ENCODE results near the gene PNPLA2. TPM values are rescaled to one million over a fixed set of nuclear protein-coding genes. Genes with fewer than 3 reads are reported as not detected.

PNPLA2 gene
- total RNA-seq, 2 experiments from 2014 or later: 202 to 220 TPM

DNA sequence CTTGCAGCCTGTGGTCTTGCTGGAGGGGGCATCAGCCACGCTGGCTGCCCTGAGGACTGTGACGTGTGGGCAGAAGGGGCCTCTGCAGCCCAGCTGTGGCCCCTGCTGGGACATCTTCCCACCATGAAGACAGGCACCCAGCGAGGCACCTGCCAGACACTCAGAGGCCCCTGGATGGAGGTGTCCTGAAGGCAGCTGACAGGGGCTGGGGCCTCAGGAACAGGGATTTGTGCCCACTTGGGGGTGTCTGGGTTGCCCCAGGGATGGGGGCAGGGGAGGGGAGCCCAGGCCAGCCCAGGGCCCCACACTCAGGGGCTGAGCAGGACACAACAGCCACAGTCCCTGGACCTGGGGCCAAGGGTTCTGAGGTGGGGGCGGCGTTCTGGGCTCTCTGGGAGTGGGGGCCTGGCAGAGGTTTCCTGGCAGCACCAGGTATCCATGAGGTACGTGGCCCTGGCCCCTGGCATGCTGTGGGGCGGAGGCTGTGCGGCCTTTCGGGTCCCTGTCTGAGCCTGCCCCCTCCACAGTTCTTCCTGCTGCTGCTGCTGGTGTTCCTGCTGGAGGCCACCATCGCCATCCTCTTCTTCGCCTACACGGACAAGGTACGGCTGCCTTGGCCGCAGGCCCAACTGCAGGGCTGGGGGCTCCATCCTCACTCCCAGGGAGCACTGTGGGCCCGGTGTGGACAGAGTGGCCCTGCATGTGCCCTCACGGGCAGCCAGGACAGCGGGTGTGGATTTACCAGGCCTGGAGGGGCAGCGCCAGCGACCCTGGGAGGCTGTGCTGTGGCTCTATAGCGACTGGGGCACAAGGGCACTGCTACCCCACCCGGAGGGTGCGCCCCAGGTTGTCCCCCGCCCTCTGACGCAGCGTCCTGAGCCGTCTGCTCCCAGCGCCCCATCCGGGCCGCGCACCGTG lies 45.5 kb downstream of the PNPLA2 start:
- H3K4me3 ChIP-seq (ENCODE audit: low read length): no peak overlapping the region
- no peak overlapping the region for H3K27ac ChIP-seq (ENCODE audit: low read depth in 1 of 2, low read length in 2 of 2)
- ATAC-seq (ENCODE audit: poor library complexity) (no peak), DNase-seq (no peak)
- peaks cover 0 to 10% of the 10 kb centered on the region in 2 experiments for H3K9me3 ChIP-seq (ENCODE audit: control insufficient read depth in 1 of 2, insufficient read depth in 1 of 2, low read length in 2 of 2)
- Mint-ChIP-seq H3K36me3 (ENCODE audit: low read depth) (no peaks in the 10 kb centered on the region), H3K27me3 (no peaks in the 10 kb centered on the region), H3K9me3 (no peaks in the 10 kb centered on the region), H3K27ac (no peak overlapping the region), H3K4me1 (ENCODE audit: low read depth) (no peaks in the 10 kb centered on the region), H3K4me3 (no peak overlapping the region)
- ChIA-PET POLR2A (no interaction called here), CTCF (no interaction called here)
- intact Hi-C loops (cut with DNase I, micrococcal nuclease): no loop called here
- H3K36me3 ChIP-seq (ENCODE audit: insufficient read depth, low read length): peaks cover 3% of the 10 kb centered on the region
- TF ChIP-seq CTCF (IDR thresholded peaks at IDR 0.05): no peak
- no peaks in the 10 kb centered on the region for H3K4me1 ChIP-seq (ENCODE audit: insufficient read depth, low read length)
- H3K27me3 ChIP-seq (ENCODE audit: control insufficient read depth in 1 of 2, insufficient read depth in 2 of 2, low read length in 2 of 2): no peaks in the 10 kb centered on the region

- H3K36me3 ChIP-seq (ENCODE audit: insufficient read depth, low read length): peaks cover 4% of the 10 kb centered on the region
- no peaks in the 10 kb centered on the region for H3K4me1 Mint-ChIP-seq (ENCODE audit: low read depth)
- no peak overlapping the region for H3K4me3 Mint-ChIP-seq
- H3K4me3 ChIP-seq (ENCODE audit: low read length): no peak overlapping the region
- intact Hi-C loops (cut with DNase I, micrococcal nuclease): no loop called here
- no peaks in the 10 kb centered on the region for H3K27me3 ChIP-seq (ENCODE audit: control insufficient read depth in 1 of 2, insufficient read depth in 2 of 2, low read length in 2 of 2)
- ChIA-PET POLR2A (no interaction called here), CTCF (no interaction called here)
- H3K9me3 ChIP-seq (ENCODE audit: control insufficient read depth in 1 of 2, insufficient read depth in 1 of 2, low read length in 2 of 2): peaks cover 0 to 7% of the 10 kb centered on the region in 2 experiments
- H3K36me3 Mint-ChIP-seq (ENCODE audit: low read depth): no peaks in the 10 kb centered on the region
- no peaks in the 10 kb centered on the region for H3K27me3 Mint-ChIP-seq
- H3K27ac Mint-ChIP-seq: no peak overlapping the region
- H3K9me3 Mint-ChIP-seq: no peaks in the 10 kb centered on the region
- DNase-seq (no peak), ATAC-seq (ENCODE audit: poor library complexity) (no peak)
- no peaks in the 10 kb centered on the region for H3K4me1 ChIP-seq (ENCODE audit: insufficient read depth, low read length)
- H3K27ac ChIP-seq (ENCODE audit: low read depth in 1 of 2, low read length in 2 of 2): no peak overlapping the region
- no peak for TF ChIP-seq CTCF (IDR thresholded peaks at IDR 0.05)
Observed at GRCh38 chr11:864898-865297, 46.2 kb downstream of the PNPLA2 start.

- ATAC-seq (ENCODE audit: poor library complexity) (no peak), DNase-seq (no peak)
- H3K4me1 Mint-ChIP-seq (ENCODE audit: low read depth): no peaks in the 10 kb centered on the region
- TF ChIP-seq CTCF (IDR thresholded peaks at IDR 0.05): no peak
- Histone ChIP-seq H3K4me1 (ENCODE audit: insufficient read depth, low read length) (no peaks in the 10 kb centered on the region), H3K4me3 (ENCODE audit: low read length) (no peak overlapping the region), H3K9me3 (ENCODE audit: control insufficient read depth in 1 of 2, insufficient read depth in 1 of 2, low read length in 2 of 2) (no peaks in the 10 kb centered on the region), H3K27ac (ENCODE audit: low read depth in 1 of 2, low read length in 2 of 2) (no peak overlapping the region), H3K27me3 (ENCODE audit: control insufficient read depth in 1 of 2, insufficient read depth in 2 of 2, low read length in 2 of 2) (no peaks in the 10 kb centered on the region), H3K36me3 (ENCODE audit: insufficient read depth, low read length) (peaks cover 4% of the 10 kb centered on the region)
- H3K27ac Mint-ChIP-seq: no peak overlapping the region
- intact Hi-C loops (cut with DNase I, micrococcal nuclease): no loop called here
- no peaks in the 10 kb centered on the region for H3K27me3 Mint-ChIP-seq
- ChIA-PET POLR2A (no interaction called here), CTCF (no interaction called here)
- no peak overlapping the region for H3K4me3 Mint-ChIP-seq
- H3K36me3 Mint-ChIP-seq (ENCODE audit: low read depth): no peaks in the 10 kb centered on the region
- H3K9me3 Mint-ChIP-seq: no peaks in the 10 kb centered on the region
Observed at GRCh38 chr11:865462-866430, 47.0 kb downstream of the PNPLA2 start.
